GM23248 (cell line): ENCODE data around the gene MAP6. TPM values are rescaled to one million over a fixed set of nuclear protein-coding genes. Genes with fewer than 3 reads are reported as not detected.

Experiments
- DNase-seq: peaks from one replicate; pipeline ENCODE4 v3.0.0-alpha.2; 2015
- H2AFZ ChIP-seq: fragments of 200-600 bp; sonication (generic); 2 replicates; pipeline ENCODE4 v1.6.1; 2016; ENCODE audit warnings: antibody characterized with exemption
- H3F3A ChIP-seq: fragments of 200-600 bp; sonication (generic); 2 replicates; pipeline ENCODE4 v1.6.1; 2016; ENCODE audit warnings: mild to moderate bottlenecking, antibody characterized with exemption, mixed run types; ENCODE audit not compliant: insufficient read depth
- H3K27ac ChIP-seq: fragments of 200-600 bp; sonication (generic); 2 replicates; pipeline ENCODE4 v1.5.1; 2016; ENCODE audit warnings: mild to moderate bottlenecking
- H3K27me3 ChIP-seq: fragments of 200-600 bp; sonication (generic); replicated peaks from 2 replicates; pipeline ENCODE4 v1.6.1; 2016; ENCODE audit warnings: mild to moderate bottlenecking; ENCODE audit not compliant: insufficient read depth
- H3K36me3 ChIP-seq: fragments of 200-600 bp; sonication (generic); 2 replicates; pipeline ENCODE4 v1.6.1; 2016; ENCODE audit warnings: low read depth, mild to moderate bottlenecking
- H3K4me1 ChIP-seq: fragments of 200-600 bp; sonication (generic); 2 replicates; pipeline ENCODE4 v1.6.1; 2016; ENCODE audit warnings: mild to moderate bottlenecking; ENCODE audit not compliant: insufficient read depth
- H3K4me2 ChIP-seq: fragments of 200-600 bp; sonication (generic); one replicate; pipeline ENCODE4 v1.6.1; 2016; ENCODE audit warnings: mild to moderate bottlenecking; ENCODE audit not compliant: unreplicated experiment
- H3K4me3 ChIP-seq: fragments of 200-600 bp; sonication (generic); 2 replicates; pipeline ENCODE4 v1.5.1; 2016; ENCODE audit warnings: mild to moderate bottlenecking
- H3K79me2 ChIP-seq: fragments of 200-600 bp; sonication (generic); 2 replicates; pipeline ENCODE4 v1.6.1; 2016; ENCODE audit warnings: mild to moderate bottlenecking; ENCODE audit not compliant: insufficient read depth
- H3K9ac ChIP-seq: fragments of 200-600 bp; sonication (generic); 2 replicates; pipeline ENCODE4 v1.6.1; 2016; ENCODE audit warnings: mild to moderate bottlenecking
- H3K9me2 ChIP-seq: fragments of 200-600 bp; sonication (generic); 2 replicates; pipeline ENCODE4 v1.6.1; 2016; ENCODE audit warnings: mixed run types, mild to moderate bottlenecking, moderate library complexity; ENCODE audit not compliant: insufficient read depth
- H3K9me3 ChIP-seq: fragments of 200-600 bp; sonication (generic); one replicate; pipeline ENCODE4 v1.6.1; 2017; ENCODE audit warnings: low read depth
- H4K20me1 ChIP-seq: fragments of 200-600 bp; sonication (generic); 2 replicates; pipeline ENCODE4 v1.6.0; 2016; ENCODE audit not compliant: insufficient read depth
- EZH2 ChIP-seq: fragments of 200-600 bp; sonication (generic); IDR thresholded peaks from 2 replicates; pipeline ENCODE4 v1.6.1; 2018; ENCODE audit warnings: antibody characterized with exemption, mild to moderate bottlenecking; ENCODE audit not compliant: insufficient read depth, poor library complexity, severe bottlenecking
- EZH2phosphoT487 ChIP-seq: fragments of 200-600 bp; sonication (generic); IDR thresholded peaks from 2 replicates; pipeline ENCODE4 v1.6.1; 2018; ENCODE audit warnings: antibody characterized with exemption, moderate library complexity, mild to moderate bottlenecking, low read depth; ENCODE audit not compliant: insufficient read depth
- WGBS, 2 experiments: methylation state at CpG; one replicate each; pipeline ENCODE4 v1.1.6; 2015 to 2017; ENCODE audit warnings: low lambda C conversion rate in 2 of 2, low coverage in 1 of 2; ENCODE audit errors: missing lambda C conversion rate in 2 of 2; 5-methylcytosine and 5-hydroxymethylcytosine counted together
- in situ Hi-C: fragments of 300-500 bp; cut with MboI; formaldehyde crosslinking; loops from 2 replicates; pipeline ENCODE4 v1.15.0; 2020
- polyA plus RNA-seq: library from polyadenylated mRNA; unstranded; fragments of >200 nt; fragmentation: Nextera tagmentation; extraction: Ambion mirVana; gene quantifications from 2 replicates; pipeline ENCODE4 v1.2.1, GENCODE V29; 2016
- total RNA-seq: library from RNA; depleted of rRNA; stranded (reverse); fragments of >200 nt; shearing (Covaris generic); gene quantifications from 2 replicates; pipeline ENCODE4 v1.2.3, GENCODE V29; 2014

Gene MAP6
- total and polyA plus RNA-seq, 2 experiments from 2014 or later: 3.4 to 5.2 TPM

- TF ChIP-seq EZH2phosphoT487: no peak
- no peak for TF ChIP-seq EZH2
- Histone ChIP-seq H3K79me2 (no peaks in the 10 kb centered on the region), H3F3A (no peaks in the 10 kb centered on the region), H3K27me3 (no peaks in the 10 kb centered on the region), H4K20me1 (no peaks in the 10 kb centered on the region), H3K36me3 (no peaks in the 10 kb centered on the region), H3K9ac (no peak overlapping the region), H3K4me2 (no peak overlapping the region), H3K4me1 (no peaks in the 10 kb centered on the region), H3K9me2 (no peaks in the 10 kb centered on the region), H3K27ac (no peak overlapping the region), H2AFZ (no peak overlapping the region), H3K9me3 (no peaks in the 10 kb centered on the region), H3K4me3 (no peak overlapping the region)
- no peak for DNase-seq
- 74 to 75% methylated on average over 9 of the region's 9 CpGs for WGBS, 2 experiments
- in situ Hi-C loops: loop anchor here (10.0 kb wide), 1 partner anchor 151 kb away; no protein-coding TSS in a partner anchor
Measured at GRCh38 chr11:75714211-75714610, 45.4 kb upstream of the MAP6 start.

- no peak overlapping the region for H3K27ac ChIP-seq
- no peaks in the 10 kb centered on the region for H3F3A ChIP-seq
- peak overlapping the region; percentile 60 for H2AFZ ChIP-seq
- peak; percentile 82 for DNase-seq
- TF ChIP-seq EZH2 (no peak), EZH2phosphoT487 (no peak)
- H3K9me2 ChIP-seq: no peaks in the 10 kb centered on the region
- H4K20me1 ChIP-seq: no peaks in the 10 kb centered on the region
- H3K9me3 ChIP-seq: no peaks in the 10 kb centered on the region
- H3K4me1 ChIP-seq: no peaks in the 10 kb centered on the region
- H3K27me3 ChIP-seq: no peaks in the 10 kb centered on the region
- H3K4me2 ChIP-seq: no peak overlapping the region
- H3K79me2 ChIP-seq: no peaks in the 10 kb centered on the region
- no peak overlapping the region for H3K4me3 ChIP-seq
- no peaks in the 10 kb centered on the region for H3K36me3 ChIP-seq
- in situ Hi-C loops: no loop called here
- 2 to 4% methylated on average over 17 of the region's 17 CpGs for WGBS, 2 experiments
- no peak overlapping the region for H3K9ac ChIP-seq
Measured at GRCh38 chr11:75706260-75706729, 37.5 kb upstream of the MAP6 start.

- in situ Hi-C loops: no loop called here
- Histone ChIP-seq H3K9me3 (no peaks in the 10 kb centered on the region), H3K9me2 (no peaks in the 10 kb centered on the region), H3K27ac (no peak overlapping the region), H3K36me3 (no peaks in the 10 kb centered on the region), H3K4me1 (no peaks in the 10 kb centered on the region), H3K4me2 (no peak overlapping the region), H4K20me1 (no peaks in the 10 kb centered on the region), H3K9ac (no peak overlapping the region), H3K27me3 (no peaks in the 10 kb centered on the region), H3K4me3 (no peak overlapping the region), H2AFZ (peak overlapping the region; percentile 60), H3K79me2 (no peaks in the 10 kb centered on the region), H3F3A (no peaks in the 10 kb centered on the region)
- 76 to 78% methylated on average over 3 of the region's 3 CpGs for WGBS, 2 experiments
- TF ChIP-seq EZH2 (no peak), EZH2phosphoT487 (no peak)
- no peak for DNase-seq
Measured at GRCh38 chr11:75705541-75705940, 36.7 kb upstream of the MAP6 start.

- Histone ChIP-seq H3K4me2 (no peak overlapping the region), H3K4me1 (no peaks in the 10 kb centered on the region), H3K27me3 (0 out of 2 replicates have a peak, but pooled peaks cover 6% of the 10 kb centered on the region), H3K9me2 (no peaks in the 10 kb centered on the region), H3F3A (no peaks in the 10 kb centered on the region), H3K27ac (no peak overlapping the region), H3K9ac (no peak overlapping the region), H3K9me3 (no peaks in the 10 kb centered on the region), H3K79me2 (no peaks in the 10 kb centered on the region), H4K20me1 (no peaks in the 10 kb centered on the region), H2AFZ (no peak overlapping the region), H3K4me3 (no peak overlapping the region), H3K36me3 (no peaks in the 10 kb centered on the region)
- in situ Hi-C loops: no loop called here
- DNase-seq: no peak
- TF ChIP-seq EZH2phosphoT487 (no peak), EZH2 (no peak)
- 71 to 75% methylated on average over 7 of the region's 7 CpGs for WGBS, 2 experiments
Measured at GRCh38 chr11:75703695-75704237, 34.9 kb upstream of the MAP6 start.
